ENCODE measurements around the gene ST3GAL3. TPM values are rescaled to one million over a fixed set of nuclear protein-coding genes. Genes with fewer than 3 reads are reported as not detected.
A peak's percentile ranks its signal among the peaks of the same experiment; 100 is the strongest.

The ST3GAL3 gene
- total RNA-seq, 2 donors from 2014 or later, result 25.3 to 34.9 TPM

GRCh38 chr1:43978551-43979260 lies 271.4 kb downstream of the ST3GAL3 start, which contains the start of gene B4GALT2:
Gene B4GALT2 (plus strand): TSS chr1:43979210. CDS start chr1:43981161, 1,951 bp downstream.
- ATAC-seq (replicated peaks in 1 of 2), result peak; percentile 8 to 25
- Mint-ChIP-seq H3K27ac (peak within 1 kb of the TSS; percentile 49), H3K27me3 (ENCODE audit: low read depth) (no peaks in the 10 kb centered on the region), H3K4me1 (ENCODE audit: low read depth) (peaks cover 54% of the 10 kb centered on the region), H3K4me3 (peak within 1 kb of the TSS; percentile 88), H3K9me3 (no peaks in the 10 kb centered on the region), H3K36me3 (ENCODE audit: insufficient read depth in 2 of 2) (peaks cover 15 to 25% of the 10 kb centered on the region in 2 donors)
- peak; percentile 56 to 69 for DNase-seq

DNA sequence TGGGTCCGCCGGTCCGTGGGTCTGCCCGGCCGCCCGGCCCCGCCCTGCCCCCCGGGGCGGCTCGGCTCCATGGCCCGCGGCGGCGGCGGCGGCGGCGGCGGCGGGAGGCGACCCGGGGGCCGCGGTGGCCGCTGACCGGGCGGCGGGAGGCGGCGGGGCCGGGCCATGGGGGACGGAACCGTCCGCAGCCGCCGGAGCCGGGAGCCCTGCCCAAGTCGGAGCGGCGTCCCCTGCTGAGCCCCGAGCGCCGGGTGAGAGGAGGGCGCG lies 271.9 kb downstream of the ST3GAL3 start:
- H3K27ac Mint-ChIP-seq, result no peak overlapping the region
- ATAC-seq (replicated peaks in 1 of 2), result no peak

DNA sequence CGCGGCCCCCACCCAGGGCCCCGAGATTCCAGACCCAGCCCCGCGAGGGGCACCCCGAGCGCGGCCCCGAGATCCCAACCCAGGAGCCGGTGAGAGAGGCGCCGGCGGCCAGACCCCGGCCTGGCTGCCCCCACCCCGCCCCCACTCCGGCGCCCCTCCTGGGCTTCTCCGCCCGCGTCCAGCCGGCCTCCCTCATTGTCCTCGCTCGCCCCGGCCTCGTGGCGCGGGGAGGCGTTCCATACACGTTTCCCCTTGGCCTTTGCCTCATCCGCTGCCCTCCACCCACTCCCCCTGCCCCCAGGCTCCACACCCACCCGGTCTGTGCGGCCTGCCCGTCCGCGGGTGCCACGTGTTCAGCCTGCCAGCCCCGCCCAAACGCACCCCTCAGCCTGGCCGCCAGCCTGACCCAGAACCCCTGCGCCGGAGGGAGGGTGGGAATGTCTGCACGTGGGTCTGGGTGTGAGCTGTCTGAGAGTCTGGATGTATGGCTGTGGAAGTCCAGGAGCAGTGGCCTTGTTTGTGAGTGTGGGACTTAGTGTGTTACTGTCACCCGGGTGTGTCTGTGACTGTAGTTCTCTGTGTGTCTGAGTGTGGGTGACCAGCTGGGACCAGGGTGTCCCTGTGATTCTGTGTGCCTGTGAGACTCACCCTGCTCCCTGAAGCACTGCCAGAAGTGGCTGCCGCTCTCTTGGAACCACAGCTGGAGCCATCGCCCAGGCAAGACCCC lies 272.4 kb downstream of the ST3GAL3 start:
- H3K27ac Mint-ChIP-seq, result peak overlapping the region; percentile 49
- H3K36me3 Mint-ChIP-seq (ENCODE audit: insufficient read depth in 2 of 2), result peaks cover 15 to 25% of the 10 kb centered on the region in 2 donors
- no peaks in the 10 kb centered on the region for H3K27me3 Mint-ChIP-seq (ENCODE audit: low read depth)
- DNase-seq, result peak; percentile 50 to 52
- peak; percentile 23 for ATAC-seq (replicated peaks in 1 of 2)
- peak overlapping the region; percentile 88 for H3K4me3 Mint-ChIP-seq
- H3K9me3 Mint-ChIP-seq, result no peaks in the 10 kb centered on the region
- peaks cover 47% of the 10 kb centered on the region for H3K4me1 Mint-ChIP-seq (ENCODE audit: low read depth)

More for the DNA sequence above, 271.9 kb downstream of the ST3GAL3 start:
- H3K4me3 Mint-ChIP-seq, result no peak overlapping the region
- no peak for DNase-seq
- no peaks in the 10 kb centered on the region for H3K27me3 Mint-ChIP-seq (ENCODE audit: low read depth)
- H3K9me3 Mint-ChIP-seq, result no peaks in the 10 kb centered on the region
- peaks cover 50% of the 10 kb centered on the region for H3K4me1 Mint-ChIP-seq (ENCODE audit: low read depth)
- peaks cover 15 to 25% of the 10 kb centered on the region in 2 donors for H3K36me3 Mint-ChIP-seq (ENCODE audit: insufficient read depth in 2 of 2)

- no peak overlapping the region for H3K27ac Mint-ChIP-seq
- no peaks in the 10 kb centered on the region for H3K9me3 Mint-ChIP-seq
- peak overlapping the region; percentile 88 for H3K4me3 Mint-ChIP-seq
- H3K4me1 Mint-ChIP-seq (ENCODE audit: low read depth), result peaks cover 46% of the 10 kb centered on the region
- ATAC-seq (replicated peaks in 1 of 2), result no peak
- DNase-seq, result no peak
- no peaks in the 10 kb centered on the region for H3K27me3 Mint-ChIP-seq (ENCODE audit: low read depth)
- peaks cover 15 to 25% of the 10 kb centered on the region in 2 donors for H3K36me3 Mint-ChIP-seq (ENCODE audit: insufficient read depth in 2 of 2)
Measured at GRCh38 chr1:43980255-43981134, 273.2 kb downstream of the ST3GAL3 start.

Other genes starting within 250 kb of the ST3GAL3 start
- 1 to 10 TPM; 2.2 to 6.2 TPM for gene PTPRF, start 176.7 kb upstream of the ST3GAL3 start, total RNA-seq
- gene KDM4A, start 57.4 kb upstream of the ST3GAL3 start, total RNA-seq, result 10 to 100 TPM; 54.0 to 60.5 TPM
- 1 to 10 TPM; 1.9 to 3.0 TPM for gene ARTN, start 226.3 kb downstream of the ST3GAL3 start, total RNA-seq
- gene IPO13, start 239.4 kb downstream of the ST3GAL3 start, total RNA-seq, result 10 to 100 TPM; 21.0 to 27.3 TPM